ENCODE data around the gene CRAT.

DNA sequence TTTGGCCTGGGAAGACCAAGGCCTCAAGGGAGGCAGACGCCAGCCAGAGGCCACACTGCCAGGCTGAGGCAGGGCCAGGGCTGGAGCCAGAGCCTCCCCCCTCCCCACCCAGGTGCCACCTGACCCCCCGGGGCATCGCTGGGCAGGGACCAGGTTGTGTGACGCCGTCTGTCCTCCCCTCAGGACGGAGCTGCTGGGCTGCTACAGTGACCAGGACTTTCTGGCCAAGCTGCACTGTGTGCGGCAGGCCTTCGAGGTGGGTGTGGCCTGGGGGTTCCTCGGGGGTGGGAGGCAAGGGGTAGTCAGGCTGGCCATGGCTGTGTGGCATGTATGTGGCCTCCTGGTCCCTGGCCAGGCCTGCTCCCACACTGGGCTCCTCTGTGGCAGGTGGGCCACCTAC, 47.5 kb downstream of the CRAT start:
- TF ChIP-seq, protein P1, sequence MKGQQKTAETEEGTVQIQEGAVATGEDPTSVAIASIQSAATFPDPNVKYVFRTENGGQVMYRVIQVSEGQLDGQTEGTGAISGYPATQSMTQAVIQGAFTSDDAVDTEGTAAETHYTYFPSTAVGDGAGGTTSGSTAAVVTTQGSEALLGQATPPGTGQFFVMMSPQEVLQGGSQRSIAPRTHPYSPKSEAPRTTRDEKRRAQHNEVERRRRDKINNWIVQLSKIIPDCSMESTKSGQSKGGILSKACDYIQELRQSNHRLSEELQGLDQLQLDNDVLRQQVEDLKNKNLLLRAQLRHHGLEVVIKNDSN (IDR thresholded peaks at IDR 0.05) = no peak
- TF ChIP-seq YY1 (IDR thresholded peaks at IDR 0.05; ENCODE audit: low read depth) = no peak
- TF ChIP-seq EP300 (IDR thresholded peaks at IDR 0.05; ENCODE audit: borderline replicate concordance) = no peak
- no peak for TF ChIP-seq FOXM1 (IDR thresholded peaks at IDR 0.05; ENCODE audit: borderline replicate concordance, low read depth)

Measured in Ishikawa (cell line).